Epithelial cell of proximal tubule (primary cell): ENCODE results near the gene RPE65. TPM values are rescaled to one million over a fixed set of nuclear protein-coding genes. Genes with fewer than 3 reads are reported as not detected.
"Not testable (repeated sequence)": the region's sequence is repeated elsewhere in the genome, so short reads cannot be mapped to it uniquely, and the experiment has no call there.

Experiments used
- DNase-seq: peaks from one replicate; pipeline ENCODE4 v3.0.0-alpha.2; 2011; ENCODE audit warnings: low read depth
- H3K4me3 ChIP-seq: 2 replicates; pipeline ENCODE4 v1.5.1; 2011; ENCODE audit warnings: low read depth, mild to moderate bottlenecking, low read length
- CTCF ChIP-seq: conservative IDR thresholded peaks from 2 replicates; pipeline ENCODE4 v1.5.1; 2012; ENCODE audit warnings: low read depth, mild to moderate bottlenecking, low read length
- total RNA-seq: library from RNA; depleted of rRNA; stranded (reverse); fragments of >200 nt; gene quantifications from 2 replicates; pipeline ENCODE4 v1.2.3, GENCODE V29; 2015

RPE65 gene
- total RNA-seq, 1 donor from 2014 or later, result not detected

GRCh38 chr1:68433395-68433794 is 16.4 kb downstream of the RPE65 start:
- no peak for DNase-seq
- no peak overlapping the region for H3K4me3 ChIP-seq
- TF ChIP-seq CTCF, result no peak

GRCh38 chr1:68431076-68431475 is 18.7 kb downstream of the RPE65 start:
- H3K4me3 ChIP-seq, result no peak overlapping the region
- TF ChIP-seq CTCF, result no peak
- DNase-seq, result no peak

- no peak for DNase-seq
- no peak for TF ChIP-seq CTCF
- no peak overlapping the region for H3K4me3 ChIP-seq
These were observed 20.4 kb downstream of the RPE65 start for GRCh38 chr1:68429233-68429808.

GRCh38 chr1:68426594-68426993 is 23.2 kb downstream of the RPE65 start:
- no peak overlapping the region for H3K4me3 ChIP-seq
- no peak for TF ChIP-seq CTCF
- no peak for DNase-seq

- H3K4me3 ChIP-seq, result no peak overlapping the region
- no peak for TF ChIP-seq CTCF
- no peak for DNase-seq
These were observed 28.4 kb downstream of the RPE65 start for GRCh38 chr1:68421350-68421749.

GRCh38 chr1:68409426-68409825 is 40.3 kb downstream of the RPE65 start:
- DNase-seq, result no peak
- no peak overlapping the region for H3K4me3 ChIP-seq
- no peak for TF ChIP-seq CTCF

GRCh38 chr1:68401506-68401905 is 48.2 kb downstream of the RPE65 start:
- TF ChIP-seq CTCF, result no peak
- DNase-seq, result no peak

GRCh38 chr1:68395575-68395974 is 54.2 kb downstream of the RPE65 start:
- not testable (repeated sequence) for DNase-seq, H3K4me3 ChIP-seq

More at GRCh38 chr1:68401506-68401905, 48.2 kb downstream of the RPE65 start:
- H3K4me3 ChIP-seq, result no peak overlapping the region

GRCh38 chr1:68392474-68392873 is 57.3 kb downstream of the RPE65 start:
- DNase-seq, H3K4me3 ChIP-seq: not testable (repeated sequence)

- not testable (repeated sequence) for H3K4me3 ChIP-seq
These were observed 63.8 kb downstream of the RPE65 start for GRCh38 chr1:68385798-68386524.

More at GRCh38 chr1:68385798-68386524, 63.8 kb downstream of the RPE65 start:
- not testable (repeated sequence) for DNase-seq
